Natural killer cell (primary cell): ENCODE results near the gene NOL8. TPM values are rescaled to one million over a fixed set of nuclear protein-coding genes. Genes with fewer than 3 reads are reported as not detected.

Source experiments
- ATAC-seq, 3 donors: fragments of 150-1000 bp in 2 of 3; fragments of 200-7000 bp in 1 of 3; cut with Tn5 transposase; 1 replicate in 1 of 3; 2 replicates in 2 of 3; pipeline ENCODE4 v1.10.0; 2021; ENCODE audit warnings: mild to moderate bottlenecking in 2 of 3, moderate library complexity in 2 of 3
- DNase-seq, 2 donors: peaks; one replicate each; pipeline versions ENCODE4 v3.0.0 to v3.0.0-alpha.2; 2013 to 2021; ENCODE audit warnings: mixed read lengths in 1 of 2
- H3K27ac ChIP-seq: one replicate; pipeline ENCODE4 v1.5.1; 2013; ENCODE audit warnings: mild to moderate bottlenecking, low read length
- H3K27me3 ChIP-seq: one replicate; pipeline ENCODE4 v1.6.1; 2013; ENCODE audit warnings: low read length; ENCODE audit not compliant: control insufficient read depth, insufficient read depth
- H3K36me3 ChIP-seq: one replicate; pipeline ENCODE4 v1.6.1; 2013; ENCODE audit warnings: low read length; ENCODE audit not compliant: control insufficient read depth, insufficient read depth
- H3K4me1 ChIP-seq: one replicate; pipeline ENCODE4 v1.6.1; 2013; ENCODE audit warnings: low read length; ENCODE audit not compliant: control insufficient read depth, insufficient read depth
- H3K4me3 ChIP-seq: one replicate; pipeline ENCODE4 v1.5.1; 2013; ENCODE audit warnings: low read length
- H3K9me3 ChIP-seq: one replicate; pipeline ENCODE4 v1.6.1; 2013; ENCODE audit warnings: low read length; ENCODE audit not compliant: control insufficient read depth, insufficient read depth
- H3K27ac Mint-ChIP-seq, 2 donors: one replicate each; pipeline ENCODE4 v1.8.0; 2022; ENCODE audit warnings: mild to moderate bottlenecking in 2 of 2, mixed read lengths in 2 of 2, moderate library complexity in 1 of 2
- H3K27me3 Mint-ChIP-seq, 2 donors: one replicate each; pipeline ENCODE4 v1.8.0; 2022; ENCODE audit warnings: low read depth in 2 of 2, mixed read lengths in 2 of 2
- H3K36me3 Mint-ChIP-seq: one replicate; pipeline ENCODE4 v1.8.0; 2022; ENCODE audit warnings: mixed read lengths
- H3K4me1 Mint-ChIP-seq, 2 donors: one replicate each; pipeline ENCODE4 v1.8.0; 2022; ENCODE audit warnings: mixed read lengths in 2 of 2
- H3K4me3 Mint-ChIP-seq: one replicate; pipeline ENCODE4 v1.8.0; 2022; ENCODE audit warnings: mild to moderate bottlenecking, moderate library complexity, mixed read lengths
- H3K9me3 Mint-ChIP-seq, 2 donors: one replicate each; pipeline ENCODE4 v1.8.0; 2022; ENCODE audit warnings: mixed read lengths in 2 of 2
- WGBS: methylation state at CpG from one replicate; pipeline ENCODE4 v1.1.7; 2013; ENCODE audit warnings: missing lambda C conversion rate; ENCODE audit not compliant: insufficient coverage; 5-methylcytosine and 5-hydroxymethylcytosine counted together
- intact Hi-C: fragments of 100-400 bp; cut with micrococcal nuclease; formaldehyde crosslinking; loops from one replicate; pipeline ENCODE4 v1.14.2; 2022
- total RNA-seq, 4 donors: library from RNA; stranded (reverse); fragments of 120-200 nt in 1 of 4; gene quantifications; one replicate each; pipeline versions ENCODE4 v1.2.3 to v1.2.4, GENCODE V29; 2013 to 2022
- TF ChIP-seq, protein P1 (sequence below): fragments of 200-600 bp; IDR thresholded peaks from one replicate; pipeline ENCODE4 v1.8.0; 2022; ENCODE audit warnings: antibody characterized with exemption

NOL8 gene
- total RNA-seq, 3 donors from 2014 or later (not counting 1 experiment from before 2014, with no cell fraction given), result 42.3 to 50.7 (median 46.7) TPM

DNA sequence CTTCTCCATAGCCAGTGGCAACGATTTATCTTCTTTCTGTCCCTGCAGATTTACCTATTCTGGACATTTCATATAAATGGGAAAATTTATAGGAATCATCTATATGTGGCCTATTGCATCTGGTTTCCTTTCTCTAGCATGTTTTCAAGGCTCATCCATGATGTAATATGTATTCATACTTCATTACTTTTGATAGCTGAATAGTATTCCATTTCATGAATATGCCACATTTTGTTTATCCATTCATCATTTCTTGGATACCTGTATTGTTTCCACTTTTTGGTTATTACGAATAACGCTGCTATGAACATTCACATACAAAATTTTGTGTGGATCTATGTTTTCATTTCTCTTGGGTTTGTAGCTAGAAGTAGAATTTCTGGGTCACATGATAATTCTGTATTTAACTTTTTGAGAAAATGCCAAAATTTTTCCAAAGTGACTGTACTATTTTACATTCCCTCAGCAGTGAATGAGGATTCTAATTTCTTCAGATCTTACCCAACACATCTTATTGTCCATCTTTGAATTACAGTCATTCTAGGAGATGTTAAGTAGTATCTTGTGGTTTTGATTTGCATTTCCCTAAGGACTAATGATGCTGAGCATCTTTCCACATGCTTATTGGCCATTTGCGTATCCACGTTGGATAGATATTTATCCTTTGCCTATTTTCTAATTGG is 35.3 kb downstream of the NOL8 start:
- Histone ChIP-seq H3K27me3 (no peaks in the 10 kb centered on the region), H3K4me1 (peaks cover 16% of the 10 kb centered on the region), H3K36me3 (peaks cover 25% of the 10 kb centered on the region), H3K4me3 (no peak overlapping the region), H3K27ac (no peak overlapping the region), H3K9me3 (no peaks in the 10 kb centered on the region)
- Mint-ChIP-seq H3K4me3 (no peak overlapping the region), H3K27me3 (no peaks in the 10 kb centered on the region), H3K4me1 (peaks cover 33 to 36% of the 10 kb centered on the region in 2 donors), H3K36me3 (peaks cover 11% of the 10 kb centered on the region), H3K9me3 (no peaks in the 10 kb centered on the region), H3K27ac (no peak overlapping the region)
- TF ChIP-seq, protein P1, sequence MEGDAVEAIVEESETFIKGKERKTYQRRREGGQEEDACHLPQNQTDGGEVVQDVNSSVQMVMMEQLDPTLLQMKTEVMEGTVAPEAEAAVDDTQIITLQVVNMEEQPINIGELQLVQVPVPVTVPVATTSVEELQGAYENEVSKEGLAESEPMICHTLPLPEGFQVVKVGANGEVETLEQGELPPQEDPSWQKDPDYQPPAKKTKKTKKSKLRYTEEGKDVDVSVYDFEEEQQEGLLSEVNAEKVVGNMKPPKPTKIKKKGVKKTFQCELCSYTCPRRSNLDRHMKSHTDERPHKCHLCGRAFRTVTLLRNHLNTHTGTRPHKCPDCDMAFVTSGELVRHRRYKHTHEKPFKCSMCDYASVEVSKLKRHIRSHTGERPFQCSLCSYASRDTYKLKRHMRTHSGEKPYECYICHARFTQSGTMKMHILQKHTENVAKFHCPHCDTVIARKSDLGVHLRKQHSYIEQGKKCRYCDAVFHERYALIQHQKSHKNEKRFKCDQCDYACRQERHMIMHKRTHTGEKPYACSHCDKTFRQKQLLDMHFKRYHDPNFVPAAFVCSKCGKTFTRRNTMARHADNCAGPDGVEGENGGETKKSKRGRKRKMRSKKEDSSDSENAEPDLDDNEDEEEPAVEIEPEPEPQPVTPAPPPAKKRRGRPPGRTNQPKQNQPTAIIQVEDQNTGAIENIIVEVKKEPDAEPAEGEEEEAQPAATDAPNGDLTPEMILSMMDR, result no peak
- ATAC-seq (no peak), DNase-seq (no peak)
- WGBS, result 100% methylated on average over 3 of the region's 5 CpGs
- intact Hi-C loops, result no loop called here

DNA sequence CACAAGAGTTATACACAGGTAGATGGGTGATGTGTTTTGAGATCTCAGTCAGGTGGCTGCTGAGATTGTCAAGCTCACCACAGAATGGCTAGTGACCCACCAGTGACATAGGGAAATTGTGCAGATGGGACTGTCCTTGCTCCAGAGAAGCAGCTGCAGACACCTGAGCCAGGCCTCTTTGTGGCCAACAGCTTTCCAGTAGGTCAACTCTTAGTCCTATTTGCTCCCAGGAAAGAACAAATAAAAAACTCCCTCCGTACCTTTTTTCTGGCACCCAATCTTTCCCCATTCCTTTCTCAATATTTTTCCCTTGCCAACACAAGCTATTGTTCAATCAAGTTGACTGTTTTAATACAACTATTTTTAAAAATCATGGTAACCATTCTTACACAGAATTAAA is 45.8 kb downstream of the NOL8 start:
- no peaks in the 10 kb centered on the region for H3K27me3 ChIP-seq
- H3K9me3 ChIP-seq, result no peaks in the 10 kb centered on the region
- Mint-ChIP-seq H3K4me1 (peaks cover 13 to 14% of the 10 kb centered on the region in 2 donors), H3K9me3 (no peaks in the 10 kb centered on the region), H3K27me3 (no peaks in the 10 kb centered on the region), H3K4me3 (no peak overlapping the region), H3K36me3 (peaks cover 41% of the 10 kb centered on the region), H3K27ac (no peak overlapping the region)
- 96% methylated on average over 1 of the region's 1 CpG for WGBS
- intact Hi-C loops, result no loop called here
- no peak overlapping the region for H3K27ac ChIP-seq
- no peak overlapping the region for H3K4me3 ChIP-seq
- H3K36me3 ChIP-seq, result peaks cover 70% of the 10 kb centered on the region
- H3K4me1 ChIP-seq, result peaks cover 11% of the 10 kb centered on the region
- ATAC-seq (no peak), DNase-seq (no peak)
- TF ChIP-seq, protein P1, result no peak

DNA sequence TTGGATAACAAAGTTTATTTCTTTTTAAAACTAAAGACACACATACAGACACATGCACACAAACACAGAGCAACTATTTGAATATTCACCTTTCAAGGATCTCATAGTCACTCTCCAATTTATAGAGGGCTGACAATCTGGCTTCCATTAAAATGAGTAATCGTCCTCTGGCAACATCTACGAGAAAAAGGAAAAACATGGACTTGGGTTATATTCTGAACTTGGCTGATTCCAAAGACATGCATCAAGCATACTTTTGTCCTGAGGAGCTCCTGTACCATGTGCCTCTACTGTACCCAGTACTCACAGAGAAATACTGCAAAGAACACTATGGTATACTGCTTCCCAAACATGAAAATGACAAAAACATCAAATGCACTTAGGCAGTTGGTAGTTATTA is 47.0 kb downstream of the NOL8 start:
- Histone ChIP-seq H3K4me3 (no peak overlapping the region), H3K27me3 (no peaks in the 10 kb centered on the region), H3K27ac (no peak overlapping the region), H3K36me3 (peaks cover 76% of the 10 kb centered on the region), H3K4me1 (peaks cover 11% of the 10 kb centered on the region), H3K9me3 (no peaks in the 10 kb centered on the region)
- ATAC-seq (no peak), DNase-seq (no peak)
- 98% methylated on average over 2 of the region's 2 CpGs for WGBS
- Mint-ChIP-seq H3K27me3 (no peaks in the 10 kb centered on the region), H3K4me3 (no peak overlapping the region), H3K9me3 (no peaks in the 10 kb centered on the region), H3K4me1 (peaks cover 13 to 14% of the 10 kb centered on the region in 2 donors), H3K36me3 (peaks cover 48% of the 10 kb centered on the region), H3K27ac (no peak overlapping the region)
- TF ChIP-seq, protein P1, result no peak
- intact Hi-C loops, result no loop called here
